ENCODE data around the gene TBC1D8B.
"Not testable (repeated sequence)": the region's sequence is repeated elsewhere in the genome, so short reads cannot be mapped to it uniquely, and the experiment has no call there.

Gene TBC1D8B

DNA sequence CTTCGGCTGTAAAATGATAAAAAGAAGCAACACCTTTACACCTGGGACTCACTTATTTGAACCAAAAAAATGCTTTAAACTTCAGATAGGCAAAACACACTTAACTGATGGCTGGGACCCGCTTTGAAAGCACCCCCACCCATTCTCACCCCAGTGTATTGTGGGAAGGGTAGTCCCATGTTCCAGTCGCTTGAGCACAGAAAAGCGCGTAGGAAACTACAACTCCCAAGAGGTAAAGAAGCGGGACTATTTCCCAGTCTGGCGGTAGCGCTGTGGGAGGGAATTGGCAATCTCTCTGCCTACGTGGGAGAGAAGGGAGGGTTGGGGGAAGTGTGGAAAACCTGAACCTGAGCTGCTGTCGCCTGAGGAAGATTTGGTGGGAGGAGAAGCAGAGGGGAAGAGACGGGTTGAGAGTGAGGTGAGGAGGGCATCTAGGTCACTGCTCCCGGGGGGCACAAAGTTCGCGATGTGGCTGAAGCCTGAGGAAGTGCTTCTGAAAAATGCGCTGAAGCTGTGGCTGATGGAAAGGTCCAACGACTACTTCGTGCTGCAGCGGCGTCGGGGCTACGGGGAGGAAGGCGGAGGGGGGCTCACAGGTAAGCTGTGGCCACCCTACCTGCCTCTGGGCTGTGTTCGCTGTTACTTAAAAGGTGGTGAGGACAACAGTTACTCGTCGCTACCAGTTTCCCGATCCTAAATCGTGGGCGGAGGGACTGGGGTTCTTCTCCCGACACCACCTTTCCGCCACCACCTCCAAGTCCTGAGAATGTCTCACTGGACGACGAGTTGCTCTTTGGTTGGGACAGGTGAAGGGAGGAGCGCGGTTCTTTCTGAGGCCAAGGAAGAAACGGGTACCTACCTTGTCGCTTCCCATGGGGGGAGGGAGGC is at the start of gene TBC1D8B:
Gene TBC1D8B, plus strand, starts transcription at position 286 of the 888 bp plus-strand sequence. Its CDS starts 181 bp downstream, at position 467.
- DNase-seq, result peak in 1 of 2 experiments; percentile 7

DNA sequence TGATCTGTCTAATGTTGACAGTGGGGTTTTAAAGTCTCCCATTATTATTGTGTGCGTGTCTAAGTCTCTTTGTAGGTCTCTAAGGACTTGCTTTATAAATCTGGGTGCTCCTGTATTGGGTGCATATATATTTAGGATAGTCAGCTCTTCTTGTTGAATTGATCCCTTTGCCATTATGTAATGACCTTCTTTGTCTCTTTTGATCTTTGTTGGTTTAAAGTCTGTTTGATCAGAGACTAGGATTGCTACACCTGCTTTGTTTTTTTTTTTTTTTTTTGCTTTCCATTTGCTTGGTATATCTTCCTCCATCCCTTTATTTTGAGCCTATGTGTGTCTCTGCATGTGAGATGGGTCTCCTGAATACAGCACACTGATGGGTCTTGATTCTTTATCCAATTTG is 33.2 kb upstream of the TBC1D8B start:
- not testable (repeated sequence) for DNase-seq

DNA sequence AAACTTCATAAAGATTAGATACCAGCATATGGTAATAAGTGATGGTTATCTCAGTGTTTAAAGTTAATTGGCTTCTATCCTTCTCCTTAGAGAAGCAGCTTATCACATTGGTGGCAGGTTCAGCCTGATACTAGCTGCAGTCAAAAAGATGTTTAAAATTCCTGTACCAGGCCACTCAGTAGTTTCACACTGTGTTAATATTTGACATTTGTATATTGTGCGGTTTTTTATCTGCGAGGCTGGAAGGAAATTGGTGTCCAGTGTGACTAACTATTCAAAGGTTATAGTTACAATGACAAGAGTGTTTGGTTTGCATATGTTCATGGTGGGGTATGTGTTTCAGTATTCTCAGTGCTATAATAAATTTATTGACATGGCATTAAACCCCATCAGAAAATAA is 27.5 kb upstream of the TBC1D8B start:
- DNase-seq, result no peak

DNA sequence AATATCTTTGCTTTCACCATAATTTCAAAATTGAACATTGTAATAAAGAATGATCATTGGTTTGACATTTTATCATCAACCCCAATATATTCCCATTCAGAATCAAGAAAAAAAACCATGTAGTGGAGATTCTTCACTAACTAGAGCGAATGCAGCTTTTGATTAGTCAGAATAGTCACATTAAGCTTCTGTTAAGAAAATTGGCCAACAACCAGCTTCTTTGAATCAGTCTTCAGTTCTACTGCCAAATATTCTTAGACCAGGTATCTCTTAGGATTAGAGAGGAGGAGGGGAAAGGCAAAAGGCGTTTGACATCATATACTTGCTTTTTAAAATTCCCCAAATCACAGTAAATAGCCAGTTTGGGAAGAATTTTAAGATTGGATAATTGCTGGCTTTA is 22.2 kb upstream of the TBC1D8B start:
- no peak for DNase-seq

DNA sequence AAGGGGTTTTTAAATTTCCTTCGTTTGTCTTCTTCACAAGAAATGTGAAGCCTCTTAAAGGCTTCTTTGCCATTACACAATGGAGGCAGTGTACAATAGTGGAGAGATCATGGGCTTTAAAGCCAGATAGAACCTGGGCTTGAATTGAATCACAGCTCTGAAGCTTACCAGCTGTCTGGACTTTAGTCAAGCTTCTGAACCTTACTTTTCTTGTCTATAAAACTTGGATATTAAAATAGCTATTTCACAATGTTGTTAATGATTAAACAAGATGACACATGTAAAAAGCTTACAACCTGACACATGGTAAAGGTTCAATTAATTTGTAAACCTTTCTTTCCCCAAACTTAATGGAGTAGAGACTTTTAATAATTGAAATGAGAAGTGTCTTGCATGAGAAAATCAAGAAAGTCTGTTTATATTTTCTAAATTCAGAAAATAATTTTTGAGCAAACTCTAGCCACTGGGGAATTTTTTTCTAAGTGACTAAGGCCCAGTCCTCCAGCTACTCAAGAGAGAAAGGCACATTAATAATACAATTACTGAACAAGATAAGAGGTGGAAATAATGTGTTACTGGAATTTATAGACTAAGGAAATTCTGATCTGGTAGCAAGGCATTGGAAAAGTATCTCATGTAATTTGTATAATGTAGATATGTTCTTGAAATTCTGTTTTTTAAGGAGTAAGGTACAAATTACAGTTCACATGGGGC is 21.7 kb upstream of the TBC1D8B start:
- DNase-seq, result no peak

DNA sequence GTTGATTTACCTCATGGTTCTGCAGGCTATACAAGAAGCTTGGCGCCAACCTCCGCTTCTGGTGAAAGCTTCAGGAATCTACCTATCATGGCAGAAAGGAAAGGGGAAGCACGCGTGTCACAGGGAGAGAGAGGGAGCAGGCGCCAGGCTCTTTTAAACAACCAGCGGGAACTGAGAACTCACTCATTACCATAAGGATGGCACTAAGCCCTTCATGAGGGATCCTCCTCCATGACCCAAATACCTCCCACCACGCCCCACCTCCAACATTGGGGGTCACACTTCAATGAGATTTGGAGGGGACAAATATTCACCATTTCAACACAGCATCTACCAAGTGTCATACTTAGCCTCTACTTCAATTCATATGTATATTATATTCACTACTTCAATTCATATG is 18.8 kb upstream of the TBC1D8B start:
- DNase-seq, result no peak

DNA sequence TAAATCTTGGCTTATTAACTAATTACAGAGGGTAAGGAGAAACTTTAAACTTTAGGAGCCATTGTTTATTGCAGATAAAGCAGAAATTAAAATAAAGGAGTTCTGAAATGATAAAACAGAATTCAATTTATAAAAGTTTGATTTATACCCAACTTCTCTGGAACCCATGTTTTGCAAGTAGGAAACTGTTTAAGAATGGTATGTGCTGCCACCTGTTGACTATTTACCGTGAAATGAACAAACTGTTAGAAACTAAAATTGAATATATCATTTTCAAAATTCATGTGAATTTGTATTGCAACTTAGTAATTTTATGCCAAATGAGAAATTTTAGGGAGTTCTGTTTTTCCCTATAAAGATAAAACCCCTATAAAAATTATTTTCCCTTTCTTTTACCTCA is 11.0 kb upstream of the TBC1D8B start:
- no peak for DNase-seq

DNA sequence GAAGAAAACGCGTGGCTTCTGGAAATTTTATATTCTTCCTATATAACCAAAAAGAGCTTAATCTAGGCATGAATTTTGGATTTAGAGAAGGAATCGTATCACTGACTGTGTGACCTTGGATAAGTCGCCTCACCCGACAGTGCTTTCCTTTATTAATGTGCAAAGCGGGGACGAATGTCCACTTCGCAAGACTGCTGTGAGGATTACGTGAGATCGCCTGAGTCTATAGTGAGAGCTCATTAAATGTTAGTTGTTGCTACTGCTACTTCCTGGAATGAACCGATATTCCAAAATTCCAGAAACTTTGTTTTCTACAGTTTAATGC is 448 bp upstream of the TBC1D8B start:
- DNase-seq, result no peak

DNA sequence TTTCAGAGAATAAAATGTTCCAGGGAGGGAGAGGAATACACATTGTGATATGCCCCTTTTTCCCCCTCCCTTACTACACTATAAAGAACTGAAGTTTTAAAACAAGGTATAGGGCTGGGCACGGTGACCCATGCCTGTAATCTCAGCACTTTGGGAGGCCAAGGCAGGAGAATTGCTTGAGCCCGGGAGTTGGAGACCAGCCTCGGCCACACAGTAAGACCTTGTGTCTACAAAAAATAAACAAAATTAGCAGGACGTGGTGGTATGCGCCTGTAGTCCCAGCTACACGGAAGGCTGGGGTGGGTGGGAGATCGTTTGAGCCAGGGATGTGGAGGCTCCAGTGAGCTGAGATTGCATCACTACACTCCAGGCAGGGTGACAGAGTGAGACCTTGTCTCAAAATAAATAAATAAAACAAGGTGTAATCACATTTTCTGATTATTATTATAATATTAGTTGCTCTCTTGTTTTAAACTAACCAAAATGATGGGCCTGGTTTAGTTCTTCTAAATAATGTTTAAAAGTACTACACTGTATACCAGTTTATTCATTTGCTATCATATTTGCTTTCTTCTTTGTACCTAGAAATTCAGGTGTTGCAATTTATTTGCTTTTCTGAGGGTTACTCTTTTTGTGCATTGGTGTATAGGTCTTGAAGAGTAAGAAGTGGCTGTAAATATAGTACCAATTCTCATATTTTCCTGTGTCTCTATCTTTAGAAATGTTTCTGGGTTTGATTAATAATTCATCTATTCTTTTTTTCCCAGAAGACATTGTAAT is 8.8 kb downstream of the TBC1D8B start:
- no peak for DNase-seq

DNA sequence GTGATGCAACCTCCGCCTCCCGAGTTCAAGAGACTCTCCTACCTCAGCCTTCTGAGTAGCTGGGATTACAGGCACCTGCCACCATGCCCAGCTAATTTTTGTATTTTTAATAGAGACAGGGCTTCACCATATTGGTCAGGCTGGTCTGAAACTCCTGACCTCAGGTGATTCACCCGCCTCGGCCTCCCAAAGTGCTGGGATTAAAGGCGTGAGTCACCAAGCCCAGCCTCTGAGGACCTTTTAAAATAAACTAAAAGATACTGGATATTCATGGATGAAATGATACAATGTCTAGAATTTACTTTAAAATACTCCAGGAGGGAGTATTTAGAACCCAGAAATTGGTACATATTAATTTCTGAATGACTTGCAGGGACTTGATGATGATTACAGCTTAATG is 10.5 kb downstream of the TBC1D8B start:
- DNase-seq, result not testable (repeated sequence)

DNA sequence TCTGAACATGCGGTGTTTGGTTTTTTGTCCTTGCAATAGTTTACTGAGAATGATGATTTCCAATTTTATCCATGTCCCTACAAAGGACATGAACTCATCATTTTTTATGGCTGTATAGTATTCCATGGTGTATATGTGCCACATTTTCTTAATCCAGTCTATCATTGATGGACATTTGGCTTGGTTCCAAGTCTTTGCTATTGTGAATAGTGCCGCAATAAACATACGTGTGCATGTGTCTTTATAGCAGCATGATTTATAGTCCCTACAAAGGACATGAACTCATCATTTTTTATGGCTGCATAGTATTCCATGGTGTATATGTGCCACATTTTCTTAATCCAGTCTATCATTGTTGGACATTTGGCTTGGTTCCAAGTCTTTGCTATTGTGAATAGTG is 11.6 kb downstream of the TBC1D8B start:
- DNase-seq, result not testable (repeated sequence)

DNA sequence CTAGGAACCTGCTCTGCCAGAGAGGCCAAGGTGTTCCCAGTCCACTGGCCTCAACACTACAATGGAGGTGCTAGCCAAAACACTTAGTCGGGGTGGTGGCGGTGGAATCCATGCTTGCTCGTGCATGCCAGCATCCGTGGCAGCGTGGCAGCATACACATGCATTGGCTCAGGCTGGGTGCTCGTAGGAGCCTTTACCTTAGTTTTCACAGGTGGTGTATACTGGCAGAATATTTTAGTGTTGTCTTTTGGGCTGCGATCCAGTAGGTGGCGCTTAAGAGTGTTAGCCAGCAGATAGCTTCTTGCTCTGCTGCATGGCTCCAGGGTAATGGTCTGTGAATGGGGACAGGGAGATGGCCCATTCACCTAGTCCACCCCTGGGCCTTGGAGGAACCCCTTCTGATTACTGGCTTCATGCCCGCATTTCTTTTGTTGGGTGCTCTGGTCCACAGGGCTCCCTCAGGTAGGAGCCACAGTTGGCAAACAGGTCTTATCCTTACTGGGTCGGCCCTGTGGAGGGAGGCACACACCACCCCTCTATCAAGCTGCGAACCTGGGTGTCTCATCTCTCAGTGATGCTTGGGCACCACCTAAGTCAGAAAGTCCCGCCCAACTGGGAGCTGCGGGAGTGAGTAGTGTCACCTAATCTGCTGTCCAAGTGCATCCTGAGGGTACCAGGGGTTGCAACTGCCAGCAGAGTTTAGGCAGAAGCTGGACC is 60.7 kb downstream of the TBC1D8B start:
- DNase-seq, result no peak

DNA sequence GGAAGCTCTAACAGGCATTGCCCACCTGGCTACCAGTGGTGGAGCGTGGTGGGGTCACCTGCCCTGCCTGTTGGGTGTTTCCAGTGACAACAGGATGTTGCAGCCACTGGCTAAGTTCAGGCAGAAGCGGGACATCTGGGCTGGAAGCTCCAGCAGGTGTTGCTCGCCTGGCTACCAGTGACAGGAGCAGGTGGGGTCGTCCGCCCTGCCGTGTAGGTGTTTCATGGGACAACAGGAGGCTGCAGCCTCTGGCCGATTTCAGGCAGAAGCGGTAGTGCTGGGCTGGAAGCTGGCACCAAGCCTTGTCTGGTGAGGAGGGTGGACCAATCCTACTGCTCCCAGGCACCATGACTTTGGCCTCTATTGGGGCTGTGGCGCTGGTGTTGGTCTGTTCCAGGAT is 61.2 kb downstream of the TBC1D8B start:
- DNase-seq, result no peak

DNA sequence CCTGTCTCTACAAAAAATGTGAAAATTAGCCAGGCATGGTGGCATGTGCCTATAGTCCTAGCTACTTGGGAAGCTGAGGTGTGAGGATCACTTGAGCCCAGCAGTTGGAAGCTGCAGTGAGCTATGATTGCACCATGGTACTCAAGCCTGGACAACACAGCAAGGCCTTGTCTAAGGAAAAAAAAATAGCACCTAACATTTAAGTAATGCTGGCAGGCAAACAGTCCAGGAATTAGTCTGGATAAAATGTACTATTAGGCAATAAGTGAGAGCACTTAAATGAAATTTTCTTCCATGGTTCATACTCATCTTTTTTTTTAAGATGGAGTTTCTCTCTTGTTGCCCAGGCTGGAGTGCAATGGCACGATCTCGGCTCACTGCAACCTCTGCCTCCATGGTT is 70.3 kb downstream of the TBC1D8B start:
- not testable (repeated sequence) for DNase-seq

DNA sequence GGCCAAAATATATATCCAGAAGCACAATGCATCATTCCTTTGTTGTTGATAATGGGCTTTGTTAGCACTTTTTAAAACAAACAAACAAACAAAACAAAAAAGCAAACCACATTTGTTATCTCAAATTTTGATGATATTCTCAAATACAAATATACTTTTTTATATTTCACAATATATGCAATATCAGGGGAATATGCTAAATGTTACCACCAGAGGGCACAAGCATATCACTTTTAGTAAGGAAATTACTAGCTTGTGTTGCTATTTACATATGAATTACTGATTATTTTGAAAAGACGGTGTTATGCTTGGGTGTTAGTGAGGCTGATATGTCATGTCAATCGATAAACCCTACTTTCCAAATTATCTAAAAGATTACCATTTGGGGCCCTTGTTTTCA is 71.6 kb downstream of the TBC1D8B start:
- DNase-seq, result no peak

DNA sequence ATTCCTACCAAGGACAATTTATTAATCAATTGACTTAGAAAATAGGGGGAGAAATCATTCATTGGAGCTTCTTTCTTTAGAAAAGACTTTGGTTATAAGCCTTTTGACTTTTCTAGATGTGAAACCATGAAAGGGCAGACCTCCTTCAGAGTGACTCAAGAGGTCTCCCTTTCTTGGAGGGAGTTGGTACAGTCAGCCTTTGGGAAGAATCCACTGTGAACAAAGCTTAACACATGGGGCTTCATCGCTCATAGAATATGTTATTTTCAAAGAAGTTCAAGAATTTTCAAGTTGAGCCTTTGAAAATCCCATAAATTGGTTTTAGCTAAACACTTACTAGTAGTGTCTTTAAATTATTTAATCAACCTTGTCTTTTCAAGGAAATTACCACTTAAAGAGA is 72.7 kb downstream of the TBC1D8B start:
- DNase-seq, result no peak

DNA sequence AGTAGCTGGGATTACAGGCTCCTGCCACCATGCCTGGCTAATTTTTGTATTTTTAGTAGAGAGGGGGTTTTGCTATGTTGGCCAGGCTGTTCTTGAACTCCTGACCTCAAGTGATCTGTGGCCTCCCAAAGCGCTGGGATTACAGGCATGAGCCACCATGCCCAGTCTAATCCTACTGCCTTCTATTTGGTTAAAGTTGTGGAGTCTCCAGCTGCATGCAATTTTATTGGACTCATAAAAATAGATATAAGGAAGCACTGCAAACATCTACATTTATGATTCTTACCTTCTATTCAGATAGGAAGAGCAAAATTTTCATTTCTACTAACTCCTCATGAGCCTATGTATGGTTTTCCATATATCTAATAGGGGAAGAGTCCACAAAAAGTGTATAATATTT is 87.0 kb downstream of the TBC1D8B start:
- DNase-seq, result no peak

DNA sequence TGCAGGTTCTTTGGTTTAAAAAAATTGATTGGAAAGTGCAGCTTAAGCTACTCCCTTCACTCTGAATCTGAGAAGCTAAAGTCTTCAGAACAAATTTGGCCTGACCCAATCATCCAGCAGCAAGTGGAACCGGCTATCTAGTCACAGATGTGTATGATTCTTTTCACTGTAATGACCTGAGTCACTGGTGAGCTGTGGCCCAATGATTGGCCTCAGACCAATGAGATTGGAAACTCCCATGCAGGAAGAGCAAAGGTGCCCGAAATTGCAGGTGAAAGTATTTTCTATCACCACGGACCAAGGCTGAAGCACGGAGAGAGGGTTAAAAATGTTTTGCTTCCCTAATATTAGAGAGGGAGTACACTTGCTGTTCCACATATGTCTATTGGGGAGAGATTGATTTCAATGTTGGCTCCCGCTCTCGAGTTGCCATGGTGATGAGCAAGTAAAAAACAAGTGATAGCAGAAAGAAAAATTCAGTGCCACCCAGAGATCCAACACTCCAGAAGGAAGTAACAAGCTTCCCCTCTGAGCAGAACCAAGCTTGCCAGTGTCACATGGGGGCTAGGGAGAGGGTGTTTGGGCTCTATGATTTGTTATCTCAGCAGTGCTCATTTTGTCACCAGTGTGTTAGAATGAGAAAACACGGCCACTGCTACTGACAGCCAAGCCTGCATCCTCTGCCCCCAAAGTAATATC is 89.4 kb downstream of the TBC1D8B start:
- no peak for DNase-seq

DNA sequence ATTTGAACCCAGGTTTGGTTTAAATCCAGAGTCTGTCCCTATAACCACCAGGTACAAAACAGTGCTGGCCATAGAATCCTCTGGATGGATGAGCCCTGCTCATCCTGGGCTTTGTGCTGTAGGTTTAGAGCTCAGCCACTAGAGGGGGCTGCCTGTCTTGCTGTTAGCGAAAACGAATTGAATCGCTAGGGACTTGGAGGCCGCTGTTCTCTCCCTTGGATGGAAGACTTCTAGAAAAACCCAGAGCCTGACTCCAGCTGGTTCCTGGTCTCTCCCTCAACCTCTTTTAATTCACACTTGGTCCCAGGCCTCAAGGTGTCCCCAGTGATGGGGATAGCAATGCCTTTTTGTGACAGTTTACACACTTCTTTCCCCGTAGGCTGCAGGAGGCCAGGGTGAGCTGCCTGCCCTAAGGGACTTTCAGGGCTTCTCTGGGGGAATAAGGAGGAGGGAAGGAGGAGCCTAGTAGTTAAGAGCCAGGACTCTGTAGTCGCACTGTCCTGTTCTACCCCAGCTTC is 92.0 kb downstream of the TBC1D8B start:
- DNase-seq, result peak; percentile 16 to 25

DNA sequence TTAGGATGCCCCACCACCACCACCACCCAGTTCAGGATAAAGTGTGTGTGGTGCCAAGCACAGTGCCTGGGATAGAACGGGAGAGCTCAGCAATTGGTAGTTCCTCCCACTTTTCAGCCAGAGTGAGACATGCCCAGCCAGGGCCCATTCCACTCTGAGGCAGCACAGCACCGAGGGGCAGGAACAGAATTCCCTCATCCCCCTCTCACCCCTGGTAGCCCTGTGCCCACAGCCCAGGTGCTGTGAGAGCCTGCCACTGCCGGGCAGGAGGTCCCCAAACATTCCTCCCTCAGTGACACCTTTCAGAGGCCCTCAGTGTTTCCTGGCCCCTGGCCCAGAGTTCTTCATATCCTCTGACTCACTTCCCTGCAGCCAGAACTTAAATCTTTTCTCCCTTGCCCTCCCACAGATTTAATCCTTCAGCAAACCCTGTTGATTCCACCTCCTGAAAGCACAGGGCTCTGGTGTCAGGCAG is 92.5 kb downstream of the TBC1D8B start:
- DNase-seq, result no peak

DNA sequence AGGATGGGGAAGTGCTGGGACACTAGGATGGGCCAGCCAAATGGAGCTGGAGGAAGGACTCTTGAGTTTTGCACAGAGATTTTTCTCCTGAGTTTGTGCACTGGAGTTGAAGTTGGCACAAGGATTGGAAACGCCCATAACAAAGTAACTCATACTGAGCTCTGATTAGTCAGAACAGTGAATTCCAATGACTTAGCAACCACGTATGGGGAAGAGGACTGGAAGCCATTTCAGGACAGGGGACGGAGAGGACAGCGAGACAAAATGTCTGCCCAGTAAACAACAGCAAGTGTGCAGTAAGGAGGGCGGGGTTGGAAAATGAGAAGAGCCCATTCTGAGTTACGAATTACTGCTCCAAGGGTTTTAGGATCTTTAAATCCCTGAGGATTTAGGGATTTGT is 94.8 kb downstream of the TBC1D8B start:
- no peak for DNase-seq

DNA sequence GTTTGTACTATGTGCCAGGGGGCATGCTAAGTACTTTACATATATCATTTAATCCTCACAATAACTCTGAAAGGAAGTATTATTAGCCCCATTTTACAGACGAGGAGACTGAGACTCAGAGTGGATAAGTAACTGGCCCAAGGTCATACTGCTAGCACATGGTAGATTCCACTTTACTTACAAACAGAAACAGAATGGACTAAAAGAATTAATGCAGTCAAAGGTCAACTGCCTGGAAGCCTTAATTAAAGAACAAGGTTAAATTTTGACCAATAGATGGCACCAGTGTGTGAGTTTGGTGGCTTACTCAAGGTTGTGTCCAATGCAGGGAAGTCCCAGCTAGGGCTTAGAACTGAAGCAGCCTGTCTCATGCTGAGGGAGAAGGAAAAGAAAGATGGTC is 96.0 kb downstream of the TBC1D8B start:
- DNase-seq, result no peak

Data from activated CD4-positive, alpha-beta T cell treated with anti-CD3 and anti-CD28 coated beads, Interleukin-2, amount 50 U/mL, for 4 hours (primary cell).